H1 (cell line): Measurements from ENCODE around the gene PPP4R3C. TPM values are rescaled to one million over a fixed set of nuclear protein-coding genes. Genes with fewer than 3 reads are reported as not detected.

ENCODE experiments used
- CTCF ChIA-PET: fragments of 300-600 bp; sonication (Branson Sonifier 250); formaldehyde crosslinking; loops from one replicate; lab custom pipeline; 2021; ENCODE audit not compliant: partially characterized antibody; lab: Charles Lee
- POLR2A ChIA-PET: fragments of 300-600 bp; sonication (Branson Sonifier 250); formaldehyde crosslinking; loops from one replicate; lab custom pipeline; 2021; ENCODE audit warnings: inconsistent platforms; ENCODE audit not compliant: partially characterized antibody; lab: Charles Lee
- DNase-seq, 2 experiments: peaks; one replicate each; pipeline versions ENCODE4 v3.0.0 to v3.0.0-alpha.2; 2010 to 2022; ENCODE audit warnings: low spot score in 2 of 2, low read depth in 1 of 2, mixed read lengths in 1 of 2
- FAIRE-seq: peaks from 2 replicates; lab custom pipeline; 2011; peaks lifted over from hg19 to GRCh38; lab: Jason Lieb, UNC
- H2AFZ ChIP-seq: 2 replicates; pipeline ENCODE4 v1.8.1; 2012; ENCODE audit warnings: low read length, inconsistent platforms
- H2AK5ac ChIP-seq: 2 replicates; pipeline ENCODE4 v1.6.1; 2013; ENCODE audit warnings: low read depth, low read length
- H2BK120ac ChIP-seq: replicated peaks from 2 replicates; pipeline ENCODE3; 2013; ENCODE audit warnings: low read depth, low read length, inconsistent platforms
- H2BK12ac ChIP-seq: 2 replicates; pipeline ENCODE4 v1.6.1; 2013; ENCODE audit warnings: low read depth, low read length
- H2BK15ac ChIP-seq: 2 replicates; pipeline ENCODE4 v1.6.1; 2013; ENCODE audit warnings: low read length
- H2BK20ac ChIP-seq: 2 replicates; pipeline ENCODE4 v1.6.1; 2013; ENCODE audit warnings: low read length
- H2BK5ac ChIP-seq: 2 replicates; pipeline ENCODE4 v1.6.1; 2013; ENCODE audit warnings: low read depth, low read length
- H3K14ac ChIP-seq: 2 replicates; pipeline ENCODE4 v1.6.1; 2013; ENCODE audit warnings: inconsistent platforms; ENCODE audit not compliant: insufficient read length
- H3K18ac ChIP-seq: 2 replicates; pipeline ENCODE4 v1.6.1; 2013; ENCODE audit warnings: low read length; ENCODE audit errors: extremely low read depth
- H3K23ac ChIP-seq: 2 replicates; pipeline ENCODE4 v1.6.1; 2013; ENCODE audit warnings: inconsistent platforms; ENCODE audit not compliant: insufficient read length
- H3K23me2 ChIP-seq: 2 replicates; pipeline ENCODE4 v1.6.1; 2013; ENCODE audit warnings: low read depth, low read length
- H3K27ac ChIP-seq: 2 replicates; pipeline ENCODE4 v1.6.1; 2011; ENCODE audit warnings: low read depth, low read length, inconsistent platforms
- H3K27me3 ChIP-seq, 4 experiments: replicated peaks in 1 of 4; 1 replicate in 1 of 4; 2 replicates in 3 of 4; pipeline versions ENCODE4 v1.6.1 to v1.8.1; 2011 to 2013; ENCODE audit warnings: low read length in 3 of 4, mild to moderate bottlenecking in 3 of 4, inconsistent platforms in 2 of 4, mixed read lengths in 2 of 4, moderate library complexity in 1 of 4; ENCODE audit not compliant: control insufficient read depth in 3 of 4, insufficient read depth in 3 of 4; ENCODE audit errors: extremely low read depth in 1 of 4
- H3K36me3 ChIP-seq, 4 experiments: 2 replicates each; pipeline versions ENCODE4 v1.6.1 to v1.8.1; 2011 to 2013; ENCODE audit warnings: mild to moderate bottlenecking in 4 of 4, low read length in 3 of 4, moderate library complexity in 2 of 4, control low read depth in 1 of 4, inconsistent platforms in 1 of 4; ENCODE audit not compliant: insufficient read depth in 4 of 4, control insufficient read depth in 2 of 4
- H3K4ac ChIP-seq: replicated peaks from 2 replicates; pipeline ENCODE3; 2013; ENCODE audit warnings: low read length, low read depth, mixed read lengths, inconsistent platforms; ENCODE audit not compliant: insufficient read length
- H3K4me1 ChIP-seq, 4 experiments: replicated peaks in 1 of 4; 1 replicate in 1 of 4; 2 replicates in 3 of 4; pipeline versions ENCODE4 v1.6.1 to v1.8.1; 2011 to 2013; ENCODE audit warnings: low read length in 3 of 4, inconsistent platforms in 2 of 4, mixed read lengths in 1 of 4; ENCODE audit not compliant: insufficient read depth in 4 of 4, control insufficient read depth in 3 of 4
- H3K4me2 ChIP-seq, 2 experiments: 2 replicates each; pipeline versions ENCODE4 v1.6.1 to v1.8.1; 2011 to 2013; ENCODE audit warnings: low read depth in 2 of 2, low read length in 2 of 2, control low read depth in 1 of 2, inconsistent platforms in 1 of 2, mild to moderate bottlenecking in 1 of 2; ENCODE audit not compliant: insufficient read depth in 1 of 2
- H3K4me3 ChIP-seq, 4 experiments: fragments of 200-600, 300-600 bp in 1 of 4; sonication (generic), shearing (Covaris generic), sonication (Bioruptor Twin) in 1 of 4; 2 replicates each; pipeline versions ENCODE4 v1.5.1 to v1.8.1; 2011 to 2016; ENCODE audit warnings: low read length in 4 of 4, low read depth in 3 of 4, control low read depth in 2 of 4, inconsistent platforms in 2 of 4, mild to moderate bottlenecking in 2 of 4, mixed read lengths in 1 of 4, moderate library complexity in 1 of 4; ENCODE audit not compliant: insufficient read depth in 2 of 4; ENCODE audit errors: extremely low read depth in 1 of 4
- H3K56ac ChIP-seq: replicated peaks from 2 replicates; pipeline ENCODE3; 2013; ENCODE audit warnings: low read depth, mild to moderate bottlenecking, mixed read lengths, low read length, inconsistent platforms; ENCODE audit not compliant: insufficient read length
- H3K79me1 ChIP-seq: 2 replicates; pipeline ENCODE4 v1.6.1; 2013; ENCODE audit warnings: low read depth, low read length, control low read depth
- H3K79me2 ChIP-seq, 2 experiments: 2 replicates each; pipeline versions ENCODE4 v1.6.1 to v1.8.1; 2012 to 2013; ENCODE audit warnings: low read length in 2 of 2, mild to moderate bottlenecking in 2 of 2, inconsistent platforms in 1 of 2; ENCODE audit not compliant: insufficient read depth in 2 of 2, control insufficient read depth in 1 of 2
- H3K9ac ChIP-seq, 4 experiments: replicated peaks in 1 of 4; 1 replicate in 1 of 4; 2 replicates in 3 of 4; pipeline versions ENCODE4 v1.6.1 to v1.8.1; 2011 to 2013; ENCODE audit warnings: low read depth in 3 of 4, low read length in 3 of 4, control low read depth in 2 of 4, mild to moderate bottlenecking in 2 of 4, moderate library complexity in 2 of 4, inconsistent platforms in 1 of 4; ENCODE audit errors: extremely low read depth in 1 of 4
- H3K9me3 ChIP-seq, 2 experiments: 2 replicates each; pipeline versions ENCODE4 v1.6.1 to v1.8.1; 2012 to 2013; ENCODE audit warnings: mild to moderate bottlenecking in 2 of 2, moderate library complexity in 2 of 2, control low read depth in 1 of 2, inconsistent platforms in 1 of 2, low read depth in 1 of 2, low read length in 1 of 2, mixed read lengths in 1 of 2; ENCODE audit not compliant: insufficient read depth in 2 of 2
- H4K20me1 ChIP-seq, 2 experiments: replicated peaks in 1 of 2; 2 replicates each; pipeline versions ENCODE3 to v1.8.1; 2011 to 2013; ENCODE audit warnings: inconsistent platforms in 2 of 2, low read length in 2 of 2, mild to moderate bottlenecking in 1 of 2; ENCODE audit not compliant: insufficient read depth in 2 of 2, control insufficient read depth in 1 of 2
- H4K5ac ChIP-seq: 2 replicates; pipeline ENCODE4 v1.6.1; 2013; ENCODE audit warnings: low read length, low read depth, mixed read lengths, inconsistent platforms; ENCODE audit not compliant: insufficient read length
- H4K8ac ChIP-seq: 2 replicates; pipeline ENCODE4 v1.8.0; 2013; ENCODE audit warnings: mild to moderate bottlenecking, moderate library complexity, low read length, inconsistent platforms; ENCODE audit not compliant: insufficient read depth; ENCODE audit errors: extremely low read depth
- H4K91ac ChIP-seq: replicated peaks from 2 replicates; pipeline ENCODE3; 2013; ENCODE audit warnings: low read length, mixed read lengths, inconsistent platforms; ENCODE audit not compliant: insufficient read length
- ATF2 ChIP-seq: IDR thresholded peaks from 2 replicates; pipeline ENCODE4 v1.6.1; 2012; ENCODE audit warnings: low read length, inconsistent platforms
- BCL11A ChIP-seq, 2 experiments: IDR thresholded peaks; one replicate each; pipeline ENCODE4 v1.6.1; 2011; ENCODE audit warnings: low read depth in 2 of 2, low read length in 2 of 2, mild to moderate bottlenecking in 2 of 2
- BRCA1 ChIP-seq: IDR thresholded peaks from 2 replicates; pipeline ENCODE4 v1.6.1; 2012; ENCODE audit warnings: low read depth, low read length, improper control_type of control experiment
- CEBPB ChIP-seq: IDR thresholded peaks from 2 replicates; pipeline ENCODE4 v1.6.1; 2012; ENCODE audit warnings: low read depth, low read length
- CTBP2 ChIP-seq: IDR thresholded peaks from 2 replicates; pipeline ENCODE4 v1.7.0; 2011; ENCODE audit warnings: borderline replicate concordance, mild to moderate bottlenecking, moderate library complexity, mixed read lengths, low read length; ENCODE audit not compliant: insufficient read depth, insufficient read length
- GTF2F1 ChIP-seq: IDR thresholded peaks from 2 replicates; pipeline ENCODE4 v1.6.1; 2012; ENCODE audit warnings: low read depth, low read length, improper control_type of control experiment, borderline replicate concordance
- MAX ChIP-seq: IDR thresholded peaks from 2 replicates; pipeline ENCODE4 v1.6.1; 2012; ENCODE audit warnings: inconsistent platforms
- POLR2AphosphoS5 ChIP-seq: IDR thresholded peaks from 2 replicates; pipeline ENCODE4 v1.6.1; 2011; ENCODE audit warnings: low read depth, low read length
- POU5F1 ChIP-seq: IDR thresholded peaks from 2 replicates; pipeline ENCODE4 v1.6.1; 2011; ENCODE audit warnings: low read depth, mild to moderate bottlenecking, low read length, moderate library complexity
- SIN3A ChIP-seq, 2 experiments: IDR thresholded peaks in 1 of 2; conservative IDR thresholded peaks in 1 of 2; 2 replicates each; pipeline ENCODE4 v1.6.1; 2011 to 2012; ENCODE audit warnings: low read length in 2 of 2, improper control_type of control experiment in 1 of 2, low read depth in 1 of 2, mild to moderate bottlenecking in 1 of 2
- SIX5 ChIP-seq: IDR thresholded peaks from 2 replicates; pipeline ENCODE4 v1.6.1; 2011; ENCODE audit warnings: mild to moderate bottlenecking, low read depth, low read length
- USF2 ChIP-seq: IDR thresholded peaks from 2 replicates; pipeline ENCODE4 v1.6.1; 2011; ENCODE audit warnings: low read length, improper control_type of control experiment
- WGBS, 2 experiments: shearing (Covaris generic) in 1 of 2; methylation state at CpG; one replicate each; pipeline versions ENCODE4 v1.1.6 to v1.1.7; 2013 to 2015; ENCODE audit warnings: low lambda C conversion rate in 2 of 2, mixed read lengths in 2 of 2, inconsistent platforms in 1 of 2, low coverage in 1 of 2, missing lambda C conversion rate in 1 of 2; ENCODE audit not compliant: insufficient replicate concordance in 2 of 2, insufficient coverage in 1 of 2, insufficient read length in 1 of 2; ENCODE audit errors: extremely low coverage in 1 of 2, missing lambda C conversion rate in 1 of 2; 5-methylcytosine and 5-hydroxymethylcytosine counted together
- polyA plus RNA-seq, 7 experiments: library from polyadenylated mRNA; depleted of rRNA in 3 of 7; stranded (reverse) in 5 of 7; unstranded in 2 of 7; fragments of >200 nt in 5 of 7; fragments of 200-250 nt in 2 of 7; gene quantifications; 1 replicate in 5 of 7; 2 replicates in 1 of 7; 4 replicates in 1 of 7; pipeline versions ENCODE4 v1.2.1 to v1.2.3, GENCODE V29; 2011 to 2013; ENCODE audit warnings: missing spikeins in 2 of 7, mixed read lengths in 2 of 7
- total RNA-seq: library from RNA; stranded (reverse); fragmentation: NEBNext Ultra II Directional; extraction: Animal tissue kit (Norgen Biotek cat#: 25700); gene quantifications from 2 replicates; pipeline ENCODE4 v1.2.1, GENCODE V29; 2021

PPP4R3C gene
- total and polyA plus RNA-seq, 2 of the 8 experiments (the other 6 are each of a cell fraction or from before 2014, with no cell fraction given): not detected

- H3K4ac ChIP-seq: no peak overlapping the region
- no peaks in the 10 kb centered on the region for H3K79me1 ChIP-seq
- FAIRE-seq (no peak), DNase-seq (no peak)
- no peak overlapping the region for H4K91ac ChIP-seq
- no peak overlapping the region for H2BK20ac ChIP-seq
- H2AFZ ChIP-seq: no peak overlapping the region
- no peaks in the 10 kb centered on the region for H3K4me1 ChIP-seq
- no peak overlapping the region for H3K9ac ChIP-seq
- no peak overlapping the region for H4K5ac ChIP-seq
- no peak overlapping the region for H2AK5ac ChIP-seq
- POLR2A ChIA-PET: no interaction called here
- no peak overlapping the region for H2BK15ac ChIP-seq
- no peak overlapping the region for H3K18ac ChIP-seq
- no peaks in the 10 kb centered on the region for H4K20me1 ChIP-seq
- no peak overlapping the region for H3K23ac ChIP-seq
- no peaks in the 10 kb centered on the region for H3K9me3 ChIP-seq
- H3K79me2 ChIP-seq: no peaks in the 10 kb centered on the region
- no peak overlapping the region for H3K14ac ChIP-seq
- H3K27me3 ChIP-seq: no peaks in the 10 kb centered on the region
- no peaks in the 10 kb centered on the region for H3K23me2 ChIP-seq
- no peak overlapping the region for H2BK5ac ChIP-seq
- CTCF ChIA-PET: no interaction called here
- WGBS, 2 experiments: 90% methylated on average over 1 of the region's 1 CpG; no CpG with 5 or more reads in 1 of the 2 experiments
- H3K27ac ChIP-seq: no peak overlapping the region
- no peak overlapping the region for H4K8ac ChIP-seq
- H3K56ac ChIP-seq: no peak overlapping the region
- H3K4me3 ChIP-seq: no peak overlapping the region
- H3K4me2 ChIP-seq: no peak overlapping the region
- H2BK12ac ChIP-seq: no peak overlapping the region
- no peaks in the 10 kb centered on the region for H3K36me3 ChIP-seq
- no peak overlapping the region for H2BK120ac ChIP-seq
- TF ChIP-seq CEBPB (no peak), ATF2 (no peak), SIN3A (conservative IDR thresholded peaks at IDR 0.05 in 1 of 2, IDR thresholded peaks at IDR 0.05 in 1 of 2; ENCODE audit: low read depth in 1 of 2, low read length in 2 of 2) (no peak), POU5F1 (no peak), BRCA1 (no peak), USF2 (no peak), POLR2AphosphoS5 (no peak), BCL11A (IDR thresholded peaks at IDR 0.05; ENCODE audit: low read depth in 2 of 2, low read length in 2 of 2) (no peak), SIX5 (no peak), GTF2F1 (no peak), MAX (no peak), CTBP2 (no peak)
These were observed 2.9 kb upstream of the PPP4R3C start for GRCh38 chrX:27466051-27466450.
